Sigmoid colon (tissue), 7 donors: ENCODE measurements around the gene C2CD3. TPM values are rescaled to one million over a fixed set of nuclear protein-coding genes. Genes with fewer than 3 reads are reported as not detected.
A peak's percentile ranks its signal among the peaks of the same experiment; 100 is the strongest.
"Not testable (repeated sequence)": the region's sequence is repeated elsewhere in the genome, so short reads cannot be mapped to it uniquely, and the experiment has no call there.

Experiments used
- DNase-seq: peaks from one replicate; pipeline ENCODE4 v3.0.0-alpha.2; 2019
- H3K27ac ChIP-seq, 4 donors: fragments of 200-600 bp; sonication (generic); one replicate each; pipeline ENCODE4 v1.5.1; 2016 to 2019; ENCODE audit warnings: mild to moderate bottlenecking in 1 of 4
- H3K27me3 ChIP-seq, 3 donors: fragments of 200-600 bp; sonication (generic); one replicate each; pipeline ENCODE4 v1.5.1; 2019; ENCODE audit warnings: mild to moderate bottlenecking in 1 of 3
- H3K36me3 ChIP-seq, 4 donors: fragments of 200-600 bp; sonication (generic); one replicate each; pipeline ENCODE4 v1.5.1; 2016 to 2019
- H3K4me1 ChIP-seq, 4 donors: fragments of 200-600 bp; sonication (generic); one replicate each; pipeline ENCODE4 v1.5.1; 2017 to 2019
- H3K4me3 ChIP-seq, 4 donors: fragments of 200-600 bp; sonication (generic); one replicate each; pipeline ENCODE4 v1.5.1; 2017 to 2019; ENCODE audit warnings: mild to moderate bottlenecking in 2 of 4, moderate library complexity in 1 of 4
- H3K9me3 ChIP-seq, 4 donors: fragments of 200-600 bp in 3 of 4; sonication (generic) in 3 of 4; one replicate each; pipeline versions ENCODE4 v1.5.1 to v1.6.1; 2013 to 2019
- CTCF ChIP-seq, 4 experiments: fragments of 450-650 bp in 3 of 4; fragments of 200-600 bp in 1 of 4; IDR thresholded peaks; one replicate each; pipeline ENCODE4 v1.5.1; 2016 to 2019; ENCODE audit warnings: antibody characterized with exemption in 4 of 4, mild to moderate bottlenecking in 3 of 4, moderate library complexity in 2 of 4
- EP300 ChIP-seq, 4 donors: sonication (generic); formaldehyde crosslinking; IDR thresholded peaks; one replicate each; pipeline ENCODE4 v1.6.1; 2017; ENCODE audit warnings: antibody characterized with exemption in 4 of 4
- POLR2A ChIP-seq, 2 donors: fragments of 450-650 bp; IDR thresholded peaks; one replicate each; pipeline ENCODE4 v1.6.1; 2016; ENCODE audit warnings: antibody characterized with exemption in 2 of 2, mild to moderate bottlenecking in 2 of 2, moderate library complexity in 2 of 2
- POLR2AphosphoS5 ChIP-seq, 4 donors: sonication (generic); formaldehyde crosslinking; IDR thresholded peaks; one replicate each; pipeline ENCODE4 v1.6.1; 2017; ENCODE audit warnings: antibody characterized with exemption in 4 of 4
- WGBS, 2 donors: extraction: QIAGEN DNeasy Blood & Tissue Kit; methylation state at CpG; one replicate each; pipeline ENCODE4 v1.1.7; 2013; 5-methylcytosine and 5-hydroxymethylcytosine counted together
- intact Hi-C: fragments of 100-400 bp; cut with DNase I; formaldehyde crosslinking; loops from one replicate; pipeline ENCODE4 v1.15.1; 2023
- polyA plus RNA-seq, 3 donors: library from polyadenylated mRNA; stranded (reverse); fragments of 200-250 nt; gene quantifications; one replicate each; pipeline ENCODE4 v1.2.3, GENCODE V29; 2013
- total RNA-seq, 4 donors: library from RNA; depleted of rRNA; stranded (reverse); fragments of >200 nt; gene quantifications; one replicate each; pipeline ENCODE4 v1.1.0, GENCODE V29; 2016
- donor health status: healthy with polysubstance abuse.
- donor health status: Bipolar disorder and iron deficiency.
- donor health status: healthy.

C2CD3 gene
- total and polyA plus RNA-seq, 7 donors = 6.9 to 29.1 (median 17.2) TPM

GRCh38 chr11:74142624-74143023 lies 28.2 kb downstream of the C2CD3 start:
- intact Hi-C loops = no loop called here
- no peak overlapping the region for H3K27ac ChIP-seq

GRCh38 chr11:74141908-74142307 lies 28.9 kb downstream of the C2CD3 start:
- no peak overlapping the region for H3K4me3 ChIP-seq
- 82 to 83% methylated on average over 3 of the region's 3 CpGs for WGBS, 2 donors
- no peaks in the 10 kb centered on the region for H3K9me3 ChIP-seq
- peak overlapping the region in 2 of 4 donors; percentile 66 to 81 for H3K27ac ChIP-seq
- TF ChIP-seq EP300 (IDR thresholded peaks at IDR 0.05) = no peak
- TF ChIP-seq POLR2A (IDR thresholded peaks at IDR 0.05) = no peak
- TF ChIP-seq CTCF (IDR thresholded peaks at IDR 0.05) = no peak
- TF ChIP-seq POLR2AphosphoS5 (IDR thresholded peaks at IDR 0.05) = no peak
- H3K4me1 ChIP-seq = peaks cover 0 to 37% (median 32%) of the 10 kb centered on the region in 4 donors
- H3K36me3 ChIP-seq = peaks cover 0 to under 1% (median 0%) of the 10 kb centered on the region in 4 donors
- H3K27me3 ChIP-seq = no peaks in the 10 kb centered on the region
- intact Hi-C loops = no loop called here
- no peak for DNase-seq

More at GRCh38 chr11:74142624-74143023, 28.2 kb downstream of the C2CD3 start:
- Histone ChIP-seq H3K36me3 (no peaks in the 10 kb centered on the region), H3K27me3 (no peaks in the 10 kb centered on the region), H3K4me1 (peaks cover 0 to 37% (median 32%) of the 10 kb centered on the region in 4 donors), H3K9me3 (no peaks in the 10 kb centered on the region), H3K4me3 (no peak overlapping the region)
- no peak for DNase-seq
- no peak for TF ChIP-seq POLR2AphosphoS5 (IDR thresholded peaks at IDR 0.05)
- no peak for TF ChIP-seq POLR2A (IDR thresholded peaks at IDR 0.05)
- TF ChIP-seq CTCF (IDR thresholded peaks at IDR 0.05) = no peak
- TF ChIP-seq EP300 (IDR thresholded peaks at IDR 0.05) = no peak
- 95 to 96% methylated on average over 3 of the region's 3 CpGs for WGBS, 2 donors

GRCh38 chr11:74141241-74141695 lies 29.5 kb downstream of the C2CD3 start:
- Histone ChIP-seq H3K4me3 (no peak overlapping the region), H3K27ac (peak overlapping the region in 2 of 4 donors; percentile 66 to 81), H3K4me1 (peaks cover 0 to 37% (median 32%) of the 10 kb centered on the region in 4 donors), H3K9me3 (no peaks in the 10 kb centered on the region), H3K27me3 (no peaks in the 10 kb centered on the region), H3K36me3 (peaks cover 0 to 7% (median 0%) of the 10 kb centered on the region in 4 donors)
- no peak for DNase-seq
- 28 to 78% methylated on average over 2 of the region's 2 CpGs for WGBS, 2 donors
- TF ChIP-seq POLR2A (IDR thresholded peaks at IDR 0.05) (no peak), CTCF (IDR thresholded peaks at IDR 0.05) (no peak), EP300 (IDR thresholded peaks at IDR 0.05) (no peak), POLR2AphosphoS5 (IDR thresholded peaks at IDR 0.05) (no peak)
- intact Hi-C loops = no loop called here

- not testable (repeated sequence) for DNase-seq, H3K9me3 ChIP-seq, H3K4me3 ChIP-seq, H3K27me3 ChIP-seq
- Histone ChIP-seq H3K27ac (peak overlapping the region; percentile 58 to 81 (median 74)), H3K4me1 (peaks cover 0 to 37% (median 32%) of the 10 kb centered on the region in 4 donors), H3K36me3 (peaks cover 0 to 12% (median 0%) of the 10 kb centered on the region in 4 donors)
- 92 to 97% methylated on average over 1 of the region's 1 CpG for WGBS, 2 donors
- intact Hi-C loops = loop anchor here (2.0 kb wide), 1 partner anchor 31 kb away; the partner anchor contains the start of genes C2CD3 and PPME1
These were observed 30.8 kb downstream of the C2CD3 start for GRCh38 chr11:74139919-74140431.

GRCh38 chr11:74139151-74139918 lies 31.5 kb downstream of the C2CD3 start:
- peaks cover 0 to 37% (median 32%) of the 10 kb centered on the region in 4 donors for H3K4me1 ChIP-seq

More at GRCh38 chr11:74139151-74139918, 31.5 kb downstream of the C2CD3 start:
- WGBS, 2 donors = 83 to 88% methylated on average over 6 of the region's 6 CpGs
- Histone ChIP-seq H3K9me3 (no peaks in the 10 kb centered on the region), H3K27me3 (no peaks in the 10 kb centered on the region), H3K36me3 (peaks cover 0 to 12% (median 0%) of the 10 kb centered on the region in 4 donors), H3K27ac (peak overlapping the region; percentile 58 to 81 (median 74)), H3K4me3 (no peak overlapping the region)
- DNase-seq = no peak
- intact Hi-C loops = loop anchor here (2.0 kb wide), 1 partner anchor 31 kb away; the partner anchor contains the start of genes C2CD3 and PPME1
- no peak for TF ChIP-seq POLR2A (IDR thresholded peaks at IDR 0.05)
- no peak for TF ChIP-seq EP300 (IDR thresholded peaks at IDR 0.05)
- no peak for TF ChIP-seq CTCF (IDR thresholded peaks at IDR 0.05)
- TF ChIP-seq POLR2AphosphoS5 (IDR thresholded peaks at IDR 0.05) = no peak
